OCI-LY1 (cell line): ENCODE data around the gene WIPF3.

Experiments
- EZH2 ChIP-seq: fragments of 200-600 bp; sonication (generic), shearing (Covaris generic); IDR thresholded peaks from 2 replicates; pipeline ENCODE4 v1.8.0; 2017; ENCODE audit warnings: borderline replicate concordance, mixed run types, mild to moderate bottlenecking, antibody characterized with exemption, low read length, moderate library complexity, mixed read lengths
- TF ChIP-seq, protein P1 (sequence below): fragments of 200-600 bp; sonication (generic), shearing (Covaris generic); IDR thresholded peaks from 2 replicates; pipeline ENCODE4 v1.5.1; 2017; ENCODE audit warnings: mild to moderate bottlenecking, antibody characterized with exemption, low read length, moderate library complexity, mixed read lengths

DNA sequence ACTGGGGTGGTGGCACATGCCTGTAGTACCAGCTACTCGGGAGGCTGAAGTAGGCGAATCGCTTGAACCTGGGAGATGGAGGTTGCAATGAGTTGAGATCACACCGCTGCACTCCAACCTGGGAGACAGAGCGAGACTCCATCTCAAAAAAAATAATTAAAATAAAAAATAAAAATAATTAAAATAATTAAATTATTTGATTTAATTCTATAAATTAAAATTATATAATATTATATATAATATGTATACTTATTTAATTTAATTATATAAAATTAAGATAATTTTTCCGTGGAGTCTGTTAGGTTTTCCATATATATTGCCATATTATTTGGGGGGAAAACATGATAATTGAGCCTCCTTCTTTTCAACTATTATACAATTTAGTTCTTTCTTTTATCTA is 12.0 kb downstream of the WIPF3 start:
- TF ChIP-seq, protein P1, sequence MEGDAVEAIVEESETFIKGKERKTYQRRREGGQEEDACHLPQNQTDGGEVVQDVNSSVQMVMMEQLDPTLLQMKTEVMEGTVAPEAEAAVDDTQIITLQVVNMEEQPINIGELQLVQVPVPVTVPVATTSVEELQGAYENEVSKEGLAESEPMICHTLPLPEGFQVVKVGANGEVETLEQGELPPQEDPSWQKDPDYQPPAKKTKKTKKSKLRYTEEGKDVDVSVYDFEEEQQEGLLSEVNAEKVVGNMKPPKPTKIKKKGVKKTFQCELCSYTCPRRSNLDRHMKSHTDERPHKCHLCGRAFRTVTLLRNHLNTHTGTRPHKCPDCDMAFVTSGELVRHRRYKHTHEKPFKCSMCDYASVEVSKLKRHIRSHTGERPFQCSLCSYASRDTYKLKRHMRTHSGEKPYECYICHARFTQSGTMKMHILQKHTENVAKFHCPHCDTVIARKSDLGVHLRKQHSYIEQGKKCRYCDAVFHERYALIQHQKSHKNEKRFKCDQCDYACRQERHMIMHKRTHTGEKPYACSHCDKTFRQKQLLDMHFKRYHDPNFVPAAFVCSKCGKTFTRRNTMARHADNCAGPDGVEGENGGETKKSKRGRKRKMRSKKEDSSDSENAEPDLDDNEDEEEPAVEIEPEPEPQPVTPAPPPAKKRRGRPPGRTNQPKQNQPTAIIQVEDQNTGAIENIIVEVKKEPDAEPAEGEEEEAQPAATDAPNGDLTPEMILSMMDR, result no peak
- TF ChIP-seq EZH2, result no peak
